HG03103 (cell line): ENCODE results near the gene TSBP1.
"Not testable (repeated sequence)": the region's sequence is repeated elsewhere in the genome, so short reads cannot be mapped to it uniquely, and the experiment has no call there.

Source experiments
- ATAC-seq: cut with Tn5 transposase; IDR thresholded peaks from one replicate; pipeline ENCODE4 v1.9.1; 2021; ENCODE audit warnings: low read depth; ENCODE audit not compliant: unreplicated experiment

TSBP1 gene

DNA sequence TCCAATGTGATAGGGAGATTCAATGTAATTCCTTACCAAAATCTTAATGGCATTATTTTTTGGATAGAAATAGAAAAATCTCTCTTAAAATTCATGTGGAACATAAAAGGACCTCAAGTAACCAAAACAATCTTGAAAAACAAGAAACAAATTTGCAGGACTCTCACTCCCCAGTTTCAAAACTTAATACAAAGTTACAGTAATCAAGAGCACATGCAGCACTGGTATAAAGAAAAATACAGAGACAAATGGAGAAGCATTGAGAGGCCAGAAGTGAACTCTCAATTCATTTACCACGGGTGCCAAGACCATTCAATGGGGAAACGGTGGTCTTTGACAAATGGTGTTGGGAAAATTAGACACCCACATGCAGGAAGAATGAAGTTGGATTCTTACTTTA lies 7.8 kb upstream of the TSBP1 start:
- ATAC-seq, result no peak

GRCh38 chr6:32375739-32376529 lies 4.2 kb upstream of the TSBP1 start:
- no peak for ATAC-seq

GRCh38 chr6:32371229-32371628 lies 474 bp downstream of the TSBP1 start:
- ATAC-seq, result no peak

DNA sequence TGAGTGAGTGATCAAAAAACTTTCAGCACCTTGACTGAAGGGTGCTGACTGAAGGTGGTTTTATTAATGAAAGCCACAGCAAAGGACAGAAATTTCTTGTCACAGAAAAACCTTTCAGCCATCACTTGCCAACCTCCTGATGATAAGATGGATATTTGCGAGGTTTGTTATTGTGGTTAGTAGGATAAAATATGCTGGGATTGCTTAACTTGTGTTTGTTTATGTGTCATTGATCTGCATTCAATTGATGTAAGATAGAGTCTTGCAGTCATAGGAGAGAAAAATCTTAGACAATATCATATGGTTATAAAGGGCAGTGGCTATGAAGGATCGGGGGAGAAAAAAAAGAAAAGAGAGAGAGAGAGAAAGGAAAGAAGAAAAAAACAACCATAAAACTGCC lies 1.2 kb downstream of the TSBP1 start:
- no peak for ATAC-seq

DNA sequence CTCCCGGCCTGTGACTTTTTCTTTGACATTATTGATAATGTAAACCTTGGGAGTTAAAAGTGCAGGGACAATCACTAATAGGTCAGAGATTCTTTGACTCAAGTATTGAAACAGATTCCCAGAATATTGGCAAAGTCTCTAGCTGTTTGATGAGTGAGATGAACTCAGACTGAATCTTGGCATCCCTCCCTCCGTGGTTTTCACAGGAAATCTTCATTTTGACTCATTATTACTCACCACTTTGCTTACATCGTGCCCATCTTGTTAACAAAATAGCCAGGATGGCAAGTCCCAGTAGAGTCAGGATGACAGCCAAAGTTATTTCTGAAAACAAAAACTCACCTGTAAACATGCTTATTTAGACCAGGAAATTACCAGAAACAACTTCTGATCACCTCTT lies 2.0 kb downstream of the TSBP1 start:
- ATAC-seq, result no peak

GRCh38 chr6:32367644-32368043 lies 4.1 kb downstream of the TSBP1 start:
- no peak for ATAC-seq

- not testable (repeated sequence) for ATAC-seq
Observed at GRCh38 chr6:32359225-32359624, 12.5 kb downstream of the TSBP1 start.

- not testable (repeated sequence) for ATAC-seq
Observed at GRCh38 chr6:32358548-32358947, 13.2 kb downstream of the TSBP1 start.

DNA sequence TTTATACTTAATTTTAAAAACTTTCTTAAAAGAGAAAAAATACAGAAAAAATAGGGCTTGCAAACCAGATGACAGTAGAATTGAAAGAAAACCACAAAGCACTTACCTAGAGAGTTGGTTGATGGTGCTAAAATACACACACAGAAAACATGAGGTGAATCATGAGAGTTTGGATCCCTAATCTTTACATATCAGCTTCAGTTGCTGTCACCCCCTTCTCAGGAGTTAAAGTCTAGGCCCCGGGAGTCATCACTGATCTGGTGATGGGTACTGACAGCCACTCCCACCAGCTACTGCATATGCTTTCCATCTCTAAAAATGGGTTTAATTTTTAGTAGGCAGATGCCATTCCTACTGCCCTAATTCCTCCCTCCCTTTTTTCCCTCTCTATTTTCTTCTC lies 16.7 kb downstream of the TSBP1 start:
- no peak for ATAC-seq

GRCh38 chr6:32353348-32353747 lies 18.4 kb downstream of the TSBP1 start:
- ATAC-seq, result no peak

- no peak for ATAC-seq
Observed at GRCh38 chr6:32340242-32340641, 31.5 kb downstream of the TSBP1 start.

- no peak for ATAC-seq
Observed at GRCh38 chr6:32337186-32337805, 34.4 kb downstream of the TSBP1 start.

DNA sequence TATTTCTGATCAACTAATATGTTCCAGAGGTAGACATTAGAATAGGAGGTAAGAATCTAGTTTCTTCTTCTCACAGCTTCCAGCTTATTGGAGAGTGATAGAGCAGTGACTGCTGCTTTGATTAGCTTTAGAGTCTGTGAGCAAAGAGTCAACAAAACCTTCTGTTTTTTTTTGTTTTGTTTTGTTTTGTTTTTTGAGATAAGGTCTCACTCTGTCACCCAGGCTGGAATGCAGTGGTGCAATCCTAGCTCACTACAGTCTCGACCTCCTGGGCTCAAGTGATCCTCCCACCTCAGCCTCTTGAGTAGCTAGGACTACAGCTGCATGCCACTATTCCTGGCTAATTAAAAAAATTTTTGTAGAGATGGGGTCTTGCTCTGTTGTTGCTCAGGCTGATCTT lies 39.3 kb downstream of the TSBP1 start:
- no peak for ATAC-seq

GRCh38 chr6:32329141-32329540 lies 42.6 kb downstream of the TSBP1 start:
- ATAC-seq, result no peak

DNA sequence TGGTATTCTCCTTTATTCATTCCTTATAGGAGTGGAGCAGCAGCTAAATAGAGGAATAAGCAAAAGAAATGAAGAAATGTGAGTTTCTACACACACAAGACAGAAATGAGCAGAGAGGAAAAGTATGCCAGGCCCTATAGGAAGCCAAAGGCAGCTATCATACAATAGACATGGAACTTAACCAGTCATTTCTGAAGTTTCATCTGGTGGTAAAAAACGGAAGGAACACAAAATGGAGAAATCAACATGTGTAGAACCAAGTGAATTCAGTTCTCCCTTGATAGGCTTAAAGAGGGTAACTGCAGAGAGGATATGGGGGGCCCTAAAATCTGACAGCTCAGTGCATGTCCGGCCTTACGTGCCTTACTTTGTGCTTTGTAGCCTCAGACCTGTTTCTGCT lies 44.6 kb downstream of the TSBP1 start:
- no peak for ATAC-seq

- no peak for ATAC-seq
Observed at GRCh38 chr6:32318501-32318900, 53.2 kb downstream of the TSBP1 start.

DNA sequence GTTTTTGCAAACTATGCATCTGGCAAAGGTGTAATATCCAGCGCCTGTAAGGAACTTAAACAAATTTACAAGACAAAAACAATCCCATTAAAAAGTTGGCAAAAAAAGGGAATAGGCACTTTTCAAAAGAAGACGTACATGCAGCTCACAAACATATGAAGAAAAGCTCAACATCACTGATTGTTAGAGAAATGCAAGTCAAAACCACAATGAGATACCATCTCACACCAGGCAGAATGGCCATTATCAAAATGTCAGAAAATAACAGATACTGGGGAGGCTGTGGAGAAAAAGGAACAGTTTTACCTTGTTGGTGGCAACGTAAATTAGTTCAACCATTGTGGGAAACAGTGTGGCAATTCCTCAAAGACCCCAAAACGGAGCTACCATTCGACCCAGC lies 54.2 kb downstream of the TSBP1 start:
- no peak for ATAC-seq

DNA sequence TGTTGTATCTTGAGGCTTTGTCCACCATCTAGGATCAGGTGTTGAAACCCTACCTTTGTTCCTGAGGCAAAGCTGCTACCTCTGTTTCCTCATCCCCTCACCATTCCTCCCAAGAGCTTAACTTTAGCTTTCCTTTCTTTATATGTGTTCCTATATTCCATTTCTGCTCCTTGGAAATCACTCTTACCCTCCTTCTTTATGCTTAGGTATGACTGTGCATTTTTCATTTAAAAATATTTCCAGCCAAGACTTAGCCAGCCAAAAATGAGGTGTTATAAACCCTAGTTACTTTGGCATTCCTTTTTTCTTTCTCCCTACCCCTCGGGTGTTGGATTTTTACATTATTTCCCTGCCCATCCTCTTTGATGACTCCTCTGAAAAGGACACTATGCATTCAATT lies 57.7 kb downstream of the TSBP1 start:
- no peak for ATAC-seq

- ATAC-seq, result no peak
Observed at GRCh38 chr6:32298632-32299336, 72.9 kb downstream of the TSBP1 start.

- ATAC-seq, result not testable (repeated sequence)
Observed at GRCh38 chr6:32294980-32295379, 76.7 kb downstream of the TSBP1 start.

DNA sequence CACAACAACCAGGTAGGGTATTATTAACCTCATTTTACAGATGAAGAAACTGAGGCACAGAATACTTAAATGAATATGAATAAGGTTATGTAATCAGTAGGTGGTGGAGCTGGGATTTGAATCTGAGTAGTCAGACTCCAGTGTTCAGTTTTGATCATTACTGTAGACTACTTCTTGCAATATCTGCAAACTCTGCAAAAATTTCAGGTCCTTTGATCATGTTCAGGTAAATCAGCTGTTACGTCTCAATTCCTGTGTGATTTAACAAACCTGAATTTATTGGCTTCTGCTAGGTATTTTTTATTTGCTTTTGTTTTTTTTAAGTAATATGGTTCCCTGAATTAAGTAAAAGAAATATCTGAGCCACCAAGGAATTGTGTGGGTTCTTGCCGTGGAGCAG lies 77.1 kb downstream of the TSBP1 start:
- no peak for ATAC-seq

- ATAC-seq, result no peak
Observed at GRCh38 chr6:32293695-32294094, 78.0 kb downstream of the TSBP1 start.
